ENCODE results near the gene TTC9.

DNA sequence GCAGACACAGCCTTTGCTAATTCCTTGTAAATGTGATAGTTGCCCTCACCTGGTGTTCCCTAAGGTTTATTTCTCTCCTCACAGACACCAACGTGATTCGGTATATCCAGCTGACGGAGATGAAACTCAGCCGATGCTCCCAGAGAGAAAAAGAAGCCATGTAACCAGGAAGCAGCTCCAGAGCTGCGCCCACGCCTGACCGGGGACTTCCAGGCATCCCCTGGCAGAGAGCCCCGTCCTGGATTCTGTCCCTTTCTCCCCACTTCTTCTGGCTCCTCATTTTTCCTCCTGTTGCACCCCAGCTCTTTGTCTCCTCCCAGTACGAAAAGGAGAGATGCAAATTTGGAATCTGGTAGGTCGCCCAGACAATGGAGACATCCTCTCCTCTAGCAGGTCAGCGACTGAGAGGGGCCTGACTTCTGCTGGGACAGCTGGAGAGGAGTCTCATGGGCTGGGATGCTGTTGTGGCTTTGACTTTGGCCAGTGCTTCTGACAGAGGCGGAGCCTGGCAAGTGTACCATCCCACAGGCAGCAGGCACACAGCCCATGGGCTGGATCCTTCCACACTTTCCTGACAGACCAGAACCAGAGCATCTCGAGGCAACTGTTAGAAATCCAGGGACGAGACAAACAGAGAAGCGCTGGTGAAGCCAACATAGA is 29.4 kb downstream of the TTC9 start:
- TF ChIP-seq CTCF (IDR thresholded peaks at IDR 0.05) (no peak), POLR2A (IDR thresholded peaks at IDR 0.05) (no peak), POLR2AphosphoS5 (IDR thresholded peaks at IDR 0.05) (no peak)
